Transverse colon (tissue), 4 donors: ENCODE results near the gene TUT1. TPM values are rescaled to one million over a fixed set of nuclear protein-coding genes. Genes with fewer than 3 reads are reported as not detected.

Experiments used
- DNase-seq: peaks from one replicate; pipeline ENCODE4 v3.0.0-alpha.2; 2019
- H3K27ac ChIP-seq, 4 donors: fragments of 200-600 bp; sonication (generic); 2 replicates each; pipeline ENCODE4 v1.5.1; 2016 to 2018; ENCODE audit warnings: inconsistent platforms in 4 of 4
- H3K27me3 ChIP-seq: fragments of 200-600 bp; sonication (generic); 2 replicates; pipeline ENCODE4 v1.5.1; 2017; ENCODE audit warnings: inconsistent platforms
- H3K36me3 ChIP-seq, 4 donors: fragments of 200-600 bp; sonication (generic); 2 replicates each; pipeline ENCODE4 v1.5.1; 2017 to 2019; ENCODE audit warnings: inconsistent platforms in 4 of 4
- H3K4me1 ChIP-seq, 4 donors: fragments of 200-600 bp; sonication (generic); 2 replicates each; pipeline ENCODE4 v1.5.1; 2017 to 2020; ENCODE audit warnings: inconsistent platforms in 4 of 4
- H3K4me3 ChIP-seq, 4 donors: fragments of 200-600 bp; sonication (generic); 1 replicate in 1 of 4; 2 replicates in 3 of 4; pipeline versions ENCODE4 v1.5.1 to v1.6.1; 2017 to 2019; ENCODE audit warnings: inconsistent platforms in 4 of 4
- H3K9me3 ChIP-seq, 2 donors: fragments of 200-600 bp; sonication (generic); 2 replicates each; pipeline ENCODE4 v1.5.1; 2017 to 2019; ENCODE audit warnings: inconsistent platforms in 2 of 2
- CTCF ChIP-seq, 5 experiments: fragments of 200-600 bp in 3 of 5; fragments of 450-650 bp in 2 of 5; sonication (generic) in 3 of 5; IDR thresholded peaks; 1 replicate in 2 of 5; 2 replicates in 3 of 5; pipeline ENCODE4 v1.5.1; 2016 to 2017; ENCODE audit warnings: antibody characterized with exemption in 5 of 5, inconsistent platforms in 3 of 5, mild to moderate bottlenecking in 2 of 5, moderate library complexity in 1 of 5
- EP300 ChIP-seq: sonication (generic); formaldehyde crosslinking; IDR thresholded peaks from one replicate; pipeline ENCODE4 v1.6.1; 2017; ENCODE audit warnings: antibody characterized with exemption, low read depth
- POLR2A ChIP-seq: fragments of 450-650 bp; IDR thresholded peaks from one replicate; pipeline ENCODE4 v1.6.1; 2016; ENCODE audit warnings: antibody characterized with exemption, mild to moderate bottlenecking, moderate library complexity
- POLR2AphosphoS5 ChIP-seq, 3 donors: sonication (generic); formaldehyde crosslinking; IDR thresholded peaks; one replicate each; pipeline ENCODE4 v1.6.1; 2016; ENCODE audit warnings: antibody characterized with exemption in 3 of 3
- whole genome bisulfite sequencing, 2 donors: methylation state at CpG; one replicate each; pipeline ENCODE4 v1.1.5; 2018; ENCODE audit warnings: low coverage in 1 of 2; 5-methylcytosine and 5-hydroxymethylcytosine counted together
- in situ Hi-C, 4 donors: fragments of 200-750 bp; cut with MboI; loops; one replicate each; pipeline versions ENCODE4 v1.15.0 to v1.15.1; 2017; ENCODE audit warnings: low sequenced_read_pairs in 3 of 4, low pct_ligation_motif_present in 1 of 4, low pct_unique_long_range_greater_than_20kb in 1 of 4
- intact Hi-C: fragments of 100-400 bp; cut with DNase I; formaldehyde crosslinking; loops from one replicate; pipeline ENCODE4 v1.15.1; 2023; ENCODE audit warnings: low total_unique reads
- total RNA-seq, 4 donors: library from RNA; depleted of rRNA; stranded (reverse); fragments of >200 nt; gene quantifications; one replicate each; pipeline ENCODE4 v1.1.0, GENCODE V29; 2016

TUT1 gene
- total RNA-seq, 4 donors from 2014 or later: 6.0 to 12.4 (median 9.8) TPM

GRCh38 chr11:62601372-62602140 lies 10.2 kb upstream of the TUT1 start, which contains the start of gene MTA2:
MTA2 (minus strand) TSS chr11:62601865; CDS start chr11:62601450, 415 bp downstream.
- Histone ChIP-seq H3K4me3 (peak within 1 kb of the TSS; percentile 71 to 99 (median 87)), H3K27me3 (no peaks in the 10 kb centered on the region), H3K4me1 (peaks cover 13 to 45% (median 34%) of the 10 kb centered on the region in 4 donors), H3K9me3 (no peaks in the 10 kb centered on the region), H3K36me3 (peaks cover 0 to 18% (median 9%) of the 10 kb centered on the region in 4 donors), H3K27ac (peak within 1 kb of the TSS; percentile 96 to 100 (median 98))
- TF ChIP-seq EP300 (no peak), POLR2A (peak; percentile 73), CTCF (IDR thresholded peaks at IDR 0.05) (no peak), POLR2AphosphoS5 (IDR thresholded peaks at IDR 0.05) (peak; percentile 70 to 87 (median 83))
- in situ Hi-C loops (no loop called here), intact Hi-C loops (no loop called here)
- peak; percentile 99 for DNase-seq
- WGBS, 2 donors: 0% methylated on average over 56 of the region's 83 CpGs; no CpG with 5 or more reads in 1 of the 2 donors

GRCh38 chr11:62601122-62601371 lies 9.7 kb upstream of the TUT1 start:
- peak; percentile 55 for DNase-seq
- 0% methylated on average over 20 of the region's 30 CpGs; no CpG with 5 or more reads in 1 of the 2 donors for WGBS, 2 donors
- no peaks in the 10 kb centered on the region for H3K27me3 ChIP-seq
- in situ Hi-C loops: no loop called here
- no peaks in the 10 kb centered on the region for H3K9me3 ChIP-seq
- H3K27ac ChIP-seq: peak overlapping the region; percentile 96 to 100 (median 98)
- intact Hi-C loops: no loop called here
- TF ChIP-seq POLR2AphosphoS5 (IDR thresholded peaks at IDR 0.05) (no peak), POLR2A (no peak), EP300 (no peak), CTCF (IDR thresholded peaks at IDR 0.05) (no peak)
- peaks cover 0 to 23% (median 11%) of the 10 kb centered on the region in 4 donors for H3K36me3 ChIP-seq
- peak overlapping the region; percentile 71 to 99 (median 87) for H3K4me3 ChIP-seq
- peaks cover 13 to 45% (median 34%) of the 10 kb centered on the region in 4 donors for H3K4me1 ChIP-seq

GRCh38 chr11:62600367-62601121 lies 9.2 kb upstream of the TUT1 start:
- H3K27ac ChIP-seq: peak overlapping the region; percentile 96 to 100 (median 98)
- no peak for TF ChIP-seq POLR2A
- TF ChIP-seq POLR2AphosphoS5 (IDR thresholded peaks at IDR 0.05): no peak
- no peak for TF ChIP-seq CTCF (IDR thresholded peaks at IDR 0.05)
- TF ChIP-seq EP300: no peak
- in situ Hi-C loops: no loop called here
- H3K27me3 ChIP-seq: no peaks in the 10 kb centered on the region
- peaks cover 0 to 28% (median 14%) of the 10 kb centered on the region in 4 donors for H3K36me3 ChIP-seq
- H3K9me3 ChIP-seq: no peaks in the 10 kb centered on the region
- 1 to 2% methylated on average over 16 to 26 of the region's 26 CpGs for WGBS, 2 donors
- DNase-seq: no peak
- H3K4me3 ChIP-seq: peak overlapping the region; percentile 71 to 99 (median 87)
- H3K4me1 ChIP-seq: peaks cover 13 to 45% (median 34%) of the 10 kb centered on the region in 4 donors
- intact Hi-C loops: no loop called here

GRCh38 chr11:62599901-62600300 lies 8.6 kb upstream of the TUT1 start:
- Histone ChIP-seq H3K27me3 (no peaks in the 10 kb centered on the region), H3K9me3 (no peaks in the 10 kb centered on the region), H3K4me3 (peak overlapping the region in 3 of 4 donors; percentile 75 to 99 (median 99)), H3K36me3 (peaks cover 0 to 34% (median 17%) of the 10 kb centered on the region in 4 donors), H3K27ac (peak overlapping the region; percentile 96 to 100 (median 98)), H3K4me1 (peaks cover 13 to 45% (median 34%) of the 10 kb centered on the region in 4 donors)
- WGBS, 2 donors: 49 to 55% methylated on average over 4 to 5 of the region's 5 CpGs
- no peak for DNase-seq
- no peak for TF ChIP-seq POLR2A
- TF ChIP-seq EP300: no peak
- no peak for TF ChIP-seq POLR2AphosphoS5 (IDR thresholded peaks at IDR 0.05)
- TF ChIP-seq CTCF (IDR thresholded peaks at IDR 0.05): no peak
- intact Hi-C loops (no loop called here), in situ Hi-C loops (loop anchor here in 1 of 4 donors (10.0 to 25.0 kb wide), 2 partner anchors 95 to 262 kb away; no protein-coding TSS in a partner anchor)
